Muscle layer of colon (tissue), 2 donors: ENCODE results near the gene HLA-E.
"Not testable (repeated sequence)": the region's sequence is repeated elsewhere in the genome, so short reads cannot be mapped to it uniquely, and the experiment has no call there.

ENCODE experiments used
- H3K27ac ChIP-seq: one replicate; pipeline ENCODE4 v1.7.0; 2013; ENCODE audit warnings: low read depth, mild to moderate bottlenecking, low read length, moderate library complexity
- H3K27me3 ChIP-seq, 2 donors: one replicate each; pipeline ENCODE4 v1.7.0; 2013; ENCODE audit warnings: low read length in 2 of 2, mild to moderate bottlenecking in 2 of 2; ENCODE audit not compliant: insufficient read depth in 2 of 2, control insufficient read depth in 1 of 2
- H3K36me3 ChIP-seq: one replicate; pipeline ENCODE4 v1.7.0; 2013; ENCODE audit warnings: mild to moderate bottlenecking, low read length; ENCODE audit not compliant: insufficient read depth
- H3K4me1 ChIP-seq: one replicate; pipeline ENCODE4 v1.7.0; 2013; ENCODE audit warnings: mild to moderate bottlenecking, low read length; ENCODE audit not compliant: insufficient read depth
- H3K4me3 ChIP-seq, 2 donors: one replicate each; pipeline ENCODE4 v1.7.0; 2013; ENCODE audit warnings: low read length in 2 of 2, low read depth in 1 of 2, mild to moderate bottlenecking in 1 of 2, moderate library complexity in 1 of 2
- H3K9ac ChIP-seq: one replicate; pipeline ENCODE4 v1.7.0; 2013; ENCODE audit warnings: low read length
- H3K9me3 ChIP-seq: one replicate; pipeline ENCODE4 v1.7.0; 2013; ENCODE audit warnings: mild to moderate bottlenecking, low read length
- donor health status: abdominal sarcoma.
- donor health status: Adenocarcinoma of cecum.

HLA-E gene

GRCh38 chr6:30513451-30513850 lies 24.1 kb downstream of the HLA-E start:
- Histone ChIP-seq H3K36me3 (no peaks in the 10 kb centered on the region), H3K4me3 (no peak overlapping the region), H3K27ac (no peak overlapping the region), H3K9ac (no peak overlapping the region), H3K4me1 (no peaks in the 10 kb centered on the region), H3K9me3 (no peaks in the 10 kb centered on the region), H3K27me3 (no peaks in the 10 kb centered on the region)

- Histone ChIP-seq H3K36me3 (no peaks in the 10 kb centered on the region), H3K27ac (no peak overlapping the region), H3K27me3 (no peaks in the 10 kb centered on the region), H3K4me1 (peaks cover 5% of the 10 kb centered on the region), H3K4me3 (no peak overlapping the region), H3K9me3 (no peaks in the 10 kb centered on the region), H3K9ac (no peak overlapping the region)
Measured at GRCh38 chr6:30515106-30515505, 25.8 kb downstream of the HLA-E start.

- no peaks in the 10 kb centered on the region for H3K9me3 ChIP-seq
- H3K4me1 ChIP-seq = peaks cover 9% of the 10 kb centered on the region
- H3K27ac ChIP-seq = peak overlapping the region; percentile 59
- H3K9ac ChIP-seq = peak overlapping the region; percentile 44
- H3K4me3 ChIP-seq = peak overlapping the region in 1 of 2 donors; percentile 73
- H3K36me3 ChIP-seq = no peaks in the 10 kb centered on the region
- H3K27me3 ChIP-seq = no peaks in the 10 kb centered on the region
Measured at GRCh38 chr6:30515944-30516753, 26.8 kb downstream of the HLA-E start.

GRCh38 chr6:30516754-30517076 lies 27.4 kb downstream of the HLA-E start:
- H3K9me3 ChIP-seq, H3K27me3 ChIP-seq, H3K4me1 ChIP-seq, H3K36me3 ChIP-seq: not testable (repeated sequence)
- Histone ChIP-seq H3K27ac (peak overlapping the region; percentile 59), H3K9ac (peak overlapping the region; percentile 44), H3K4me3 (peak overlapping the region in 1 of 2 donors; percentile 73)

- not testable (repeated sequence) for H3K27me3 ChIP-seq, H3K9ac ChIP-seq, H3K36me3 ChIP-seq, H3K27ac ChIP-seq, H3K4me1 ChIP-seq, H3K4me3 ChIP-seq, H3K9me3 ChIP-seq
Measured at GRCh38 chr6:30517767-30518504, 28.6 kb downstream of the HLA-E start.

GRCh38 chr6:30518505-30519145 lies 29.3 kb downstream of the HLA-E start:
- H3K4me3 ChIP-seq, H3K9me3 ChIP-seq, H3K9ac ChIP-seq, H3K27me3 ChIP-seq, H3K4me1 ChIP-seq, H3K36me3 ChIP-seq, H3K27ac ChIP-seq: not testable (repeated sequence)

- Histone ChIP-seq H3K4me3 (no peak overlapping the region), H3K9ac (no peak overlapping the region), H3K9me3 (no peaks in the 10 kb centered on the region), H3K27me3 (no peaks in the 10 kb centered on the region), H3K27ac (peak overlapping the region; percentile 50), H3K4me1 (peaks cover 9% of the 10 kb centered on the region), H3K36me3 (no peaks in the 10 kb centered on the region)
Measured at GRCh38 chr6:30520522-30520921, 31.2 kb downstream of the HLA-E start.

GRCh38 chr6:30521082-30521481 lies 31.8 kb downstream of the HLA-E start:
- H3K9me3 ChIP-seq, H3K9ac ChIP-seq, H3K36me3 ChIP-seq, H3K4me3 ChIP-seq, H3K27me3 ChIP-seq, H3K4me1 ChIP-seq: not testable (repeated sequence)
- H3K27ac ChIP-seq = peak overlapping the region; percentile 50

- H3K9me3 ChIP-seq, H3K9ac ChIP-seq, H3K4me1 ChIP-seq, H3K27me3 ChIP-seq, H3K27ac ChIP-seq, H3K36me3 ChIP-seq, H3K4me3 ChIP-seq: not testable (repeated sequence)
Measured at GRCh38 chr6:30521952-30522351, 32.6 kb downstream of the HLA-E start.

- H3K27me3 ChIP-seq, H3K9me3 ChIP-seq, H3K4me3 ChIP-seq, H3K36me3 ChIP-seq, H3K9ac ChIP-seq, H3K27ac ChIP-seq, H3K4me1 ChIP-seq: not testable (repeated sequence)
Measured at GRCh38 chr6:30526444-30526843, 37.1 kb downstream of the HLA-E start.

GRCh38 chr6:30529349-30529875 lies 40.1 kb downstream of the HLA-E start:
- not testable (repeated sequence) for H3K36me3 ChIP-seq, H3K27ac ChIP-seq, H3K9me3 ChIP-seq, H3K27me3 ChIP-seq, H3K4me3 ChIP-seq, H3K9ac ChIP-seq
- H3K4me1 ChIP-seq = peaks cover 10% of the 10 kb centered on the region
